Fibroblast of lung (primary cell): ENCODE results near the gene COA6.

Experiments
- EZH2 ChIP-seq: IDR thresholded peaks from 2 replicates; pipeline ENCODE4 v1.5.1; 2012; ENCODE audit warnings: low read length, control low read depth, mild to moderate bottlenecking; ENCODE audit errors: missing control alignments
- TF ChIP-seq, protein P1 (sequence below), 2 donors: IDR thresholded peaks in 1 of 2; conservative IDR thresholded peaks in 1 of 2; 1 replicate in 1 of 2; 2 replicates in 1 of 2; pipeline ENCODE4 v1.5.1; 2011 to 2012; ENCODE audit warnings: low read length in 2 of 2, control low read depth in 1 of 2, inconsistent platforms in 1 of 2, low read depth in 1 of 2, mild to moderate bottlenecking in 1 of 2

DNA sequence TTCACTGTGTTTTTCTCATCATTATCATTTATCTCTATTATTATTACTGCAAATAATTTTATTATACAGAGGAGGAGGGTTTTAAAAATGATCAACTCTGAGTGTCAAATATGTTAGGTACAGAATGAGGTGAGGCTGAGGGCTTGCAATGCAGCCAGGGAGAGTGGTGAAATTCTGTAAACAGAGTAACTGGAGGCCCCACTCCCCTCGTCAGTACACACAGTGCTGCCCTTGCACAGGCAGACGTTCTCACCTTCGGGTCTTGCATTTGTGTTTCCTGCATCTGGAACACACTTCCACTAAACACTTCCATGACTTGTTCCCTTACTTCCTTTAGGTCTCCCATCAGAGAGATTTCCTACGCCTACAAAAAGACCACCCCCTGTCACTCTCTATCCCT, 24.3 kb upstream of the COA6 start:
- TF ChIP-seq, protein P1, sequence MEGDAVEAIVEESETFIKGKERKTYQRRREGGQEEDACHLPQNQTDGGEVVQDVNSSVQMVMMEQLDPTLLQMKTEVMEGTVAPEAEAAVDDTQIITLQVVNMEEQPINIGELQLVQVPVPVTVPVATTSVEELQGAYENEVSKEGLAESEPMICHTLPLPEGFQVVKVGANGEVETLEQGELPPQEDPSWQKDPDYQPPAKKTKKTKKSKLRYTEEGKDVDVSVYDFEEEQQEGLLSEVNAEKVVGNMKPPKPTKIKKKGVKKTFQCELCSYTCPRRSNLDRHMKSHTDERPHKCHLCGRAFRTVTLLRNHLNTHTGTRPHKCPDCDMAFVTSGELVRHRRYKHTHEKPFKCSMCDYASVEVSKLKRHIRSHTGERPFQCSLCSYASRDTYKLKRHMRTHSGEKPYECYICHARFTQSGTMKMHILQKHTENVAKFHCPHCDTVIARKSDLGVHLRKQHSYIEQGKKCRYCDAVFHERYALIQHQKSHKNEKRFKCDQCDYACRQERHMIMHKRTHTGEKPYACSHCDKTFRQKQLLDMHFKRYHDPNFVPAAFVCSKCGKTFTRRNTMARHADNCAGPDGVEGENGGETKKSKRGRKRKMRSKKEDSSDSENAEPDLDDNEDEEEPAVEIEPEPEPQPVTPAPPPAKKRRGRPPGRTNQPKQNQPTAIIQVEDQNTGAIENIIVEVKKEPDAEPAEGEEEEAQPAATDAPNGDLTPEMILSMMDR (conservative IDR thresholded peaks at IDR 0.05 in 1 of 2, IDR thresholded peaks at IDR 0.05 in 1 of 2; ENCODE audit: low read depth in 1 of 2, low read length in 2 of 2) = no peak
- TF ChIP-seq EZH2 = no peak
